OCI-LY7 (cell line): Measurements from ENCODE around the gene H6PD. TPM values are rescaled to one million over a fixed set of nuclear protein-coding genes. Genes with fewer than 3 reads are reported as not detected.
A peak's percentile ranks its signal among the peaks of the same experiment; 100 is the strongest.

ENCODE experiments used
- BruUV-seq: library from RNA; stranded (reverse); fragments of 400-500 nt; replicated peaks from 2 replicates; lab custom pipeline; 2021; lab: Mats Ljungman, UMichigan
- CTCF ChIA-PET: fragments of 300-600 bp; sonication (Branson Sonifier 250); formaldehyde crosslinking; loops from one replicate; lab custom pipeline; 2022; ENCODE audit warnings: antibody characterized with exemption; ENCODE audit not compliant: unreplicated experiment; lab: Charles Lee
- POLR2A ChIA-PET: fragments of 300-600 bp; sonication (Branson Sonifier 250); formaldehyde crosslinking; loops from one replicate; lab custom pipeline; 2022; ENCODE audit warnings: antibody characterized with exemption; lab: Charles Lee
- DNase-seq: peaks from one replicate; pipeline ENCODE4 v3.0.0-alpha.2; 2015; ENCODE audit warnings: low spot score
- H2AFZ ChIP-seq: fragments of 200-600 bp; sonication (generic), shearing (Covaris generic); 2 replicates; pipeline ENCODE4 v1.6.1; 2014; ENCODE audit warnings: mild to moderate bottlenecking, antibody characterized with exemption, low read length, moderate library complexity
- H3K27ac ChIP-seq: fragments of 200-600 bp; sonication (generic); 2 replicates; pipeline ENCODE4 v1.5.1; 2014; ENCODE audit warnings: mixed run types, low read depth, mild to moderate bottlenecking, moderate library complexity, low read length, inconsistent platforms; ENCODE audit not compliant: poor library complexity, severe bottlenecking
- H3K36me3 ChIP-seq: fragments of 200-600 bp; sonication (generic); 2 replicates; pipeline ENCODE4 v1.6.1; 2014; ENCODE audit warnings: mild to moderate bottlenecking, antibody characterized with exemption, low read length, moderate library complexity, mixed read lengths; ENCODE audit not compliant: insufficient read depth
- H3K4me1 ChIP-seq: fragments of 200-600 bp; sonication (generic); 2 replicates; pipeline ENCODE4 v1.5.1; 2014; ENCODE audit warnings: mild to moderate bottlenecking, low read length; ENCODE audit not compliant: insufficient read depth, poor library complexity, severe bottlenecking
- H3K4me2 ChIP-seq: fragments of 200-600 bp; sonication (generic); 2 replicates; pipeline ENCODE4 v1.6.1; 2014; ENCODE audit warnings: mild to moderate bottlenecking, low read length
- H3K4me3 ChIP-seq: fragments of 200-600 bp; sonication (generic); 2 replicates; pipeline ENCODE4 v1.5.1; 2014; ENCODE audit warnings: mild to moderate bottlenecking, low read depth, low read length; ENCODE audit not compliant: poor library complexity, severe bottlenecking
- H3K79me2 ChIP-seq: fragments of 200-600 bp; sonication (generic); 2 replicates; pipeline ENCODE4 v1.6.1; 2016; ENCODE audit warnings: low read depth, mild to moderate bottlenecking, low read length, moderate library complexity, mixed read lengths; ENCODE audit not compliant: insufficient read depth
- H3K9me2 ChIP-seq: fragments of 200-600 bp; sonication (generic); 2 replicates; pipeline ENCODE4 v1.6.1; 2016; ENCODE audit warnings: mild to moderate bottlenecking, low read length, mixed read lengths; ENCODE audit not compliant: insufficient read depth
- H3K9me3 ChIP-seq: fragments of 200-600 bp; sonication (generic); 2 replicates; pipeline ENCODE4 v1.6.1; 2014; ENCODE audit warnings: mild to moderate bottlenecking, mixed run types, low read length, mixed read lengths
- H4K20me1 ChIP-seq: fragments of 200-600 bp; sonication (generic); 2 replicates; pipeline ENCODE4 v1.6.1; 2014; ENCODE audit warnings: mild to moderate bottlenecking, antibody characterized with exemption, low read length, moderate library complexity, mixed read lengths; ENCODE audit not compliant: insufficient read depth
- CTCF ChIP-seq: fragments of 200-600 bp; sonication (generic); conservative IDR thresholded peaks from 2 replicates; pipeline ENCODE4 v1.5.1; 2014; ENCODE audit warnings: mild to moderate bottlenecking, antibody characterized with exemption, low read length, moderate library complexity, mixed read lengths
- EZH2phosphoT487 ChIP-seq: fragments of 200-600 bp; sonication (generic); IDR thresholded peaks from 2 replicates; pipeline ENCODE4 v1.6.1; 2018; ENCODE audit warnings: low read depth, borderline replicate concordance, mild to moderate bottlenecking, mixed run types, antibody characterized with exemption, low read length, moderate library complexity, mixed read lengths
- intact Hi-C: fragments of 100-400 bp; cut with micrococcal nuclease; formaldehyde crosslinking; loops from one replicate; pipeline ENCODE4 v1.10.0; 2022; ENCODE audit not compliant: unreplicated experiment
- total RNA-seq, 2 experiments: library from RNA; depleted of rRNA in 1 of 2; stranded (reverse); fragments of >200 nt in 1 of 2; shearing (Covaris generic) in 1 of 2; gene quantifications; 2 replicates each; pipeline ENCODE4 v1.2.3, GENCODE V29; 2014 to 2022

Gene H6PD
- total RNA-seq, 2 experiments from 2014 or later = 8.5 to 22.1 TPM

- BruUV-seq = no TSS peak
Measured at GRCh38 chr1:9293241-9293532, 58.6 kb downstream of the H6PD start.

GRCh38 chr1:9293533-9294404 is 59.2 kb downstream of the H6PD start:
- H3K27ac ChIP-seq = no peak overlapping the region
- peak; percentile 47 for DNase-seq
- no peaks in the 10 kb centered on the region for H3K36me3 ChIP-seq
- TF ChIP-seq EZH2phosphoT487 (no peak), CTCF (0 out of 2 replicates have a peak, but pooled peaks have one; percentile 7)
- CTCF ChIA-PET = no interaction called here
- H3K4me1 ChIP-seq = peaks cover 31% of the 10 kb centered on the region
- peak overlapping the region; percentile 80 for H3K4me2 ChIP-seq
- peaks cover 17% of the 10 kb centered on the region; the same call in 1 of the 2 replicates for H4K20me1 ChIP-seq
- intact Hi-C loops = loop anchor here (2.0 to 5.0 kb wide), 2 partner anchors 119 to 135 kb away; no protein-coding TSS in a partner anchor
- BruUV-seq = no TSS peak
- H3K9me3 ChIP-seq = no peaks in the 10 kb centered on the region
- peak overlapping the region; percentile 4; the same call in 1 of the 2 replicates for H2AFZ ChIP-seq
- POLR2A ChIA-PET = no interaction called here
- H3K79me2 ChIP-seq = peaks cover 26% of the 10 kb centered on the region; the same call in 1 of the 2 replicates
- no peaks in the 10 kb centered on the region for H3K9me2 ChIP-seq
- H3K4me3 ChIP-seq = peak overlapping the region; percentile 78

More at GRCh38 chr1:9293241-9293532, 58.6 kb downstream of the H6PD start:
- H3K4me3 ChIP-seq = peak overlapping the region; percentile 78
- no peak for DNase-seq
- peaks cover 24% of the 10 kb centered on the region; the same call in 1 of the 2 replicates for H3K79me2 ChIP-seq
- H2AFZ ChIP-seq = peak overlapping the region; percentile 4; the same call in 1 of the 2 replicates
- peak overlapping the region; percentile 80 for H3K4me2 ChIP-seq
- H3K36me3 ChIP-seq = no peaks in the 10 kb centered on the region
- peaks cover 31% of the 10 kb centered on the region for H3K4me1 ChIP-seq
- intact Hi-C loops = loop anchor here (2.0 to 5.0 kb wide), 2 partner anchors 119 to 136 kb away; no protein-coding TSS in a partner anchor
- no peak overlapping the region for H3K27ac ChIP-seq
- H3K9me2 ChIP-seq = no peaks in the 10 kb centered on the region
- H3K9me3 ChIP-seq = peaks cover 3% of the 10 kb centered on the region; the same call in 1 of the 2 replicates
- TF ChIP-seq CTCF = no peak
- TF ChIP-seq EZH2phosphoT487 = no peak
- CTCF ChIA-PET = no interaction called here
- H4K20me1 ChIP-seq = peaks cover 17% of the 10 kb centered on the region; the same call in 1 of the 2 replicates
- POLR2A ChIA-PET = no interaction called here

GRCh38 chr1:9294405-9294773 is 59.8 kb downstream of the H6PD start:
- CTCF ChIA-PET = no interaction called here
- POLR2A ChIA-PET = no interaction called here
- intact Hi-C loops = loop anchor here (5.0 kb wide), 1 partner anchor 118 kb away; no protein-coding TSS in a partner anchor

More at GRCh38 chr1:9294405-9294773, 59.8 kb downstream of the H6PD start:
- Histone ChIP-seq H3K4me2 (peak overlapping the region; percentile 80), H3K36me3 (no peaks in the 10 kb centered on the region), H3K9me3 (no peaks in the 10 kb centered on the region), H3K79me2 (peaks cover 26% of the 10 kb centered on the region; the same call in 1 of the 2 replicates), H3K27ac (no peak overlapping the region), H2AFZ (no peak overlapping the region), H3K9me2 (no peaks in the 10 kb centered on the region), H3K4me1 (peaks cover 31% of the 10 kb centered on the region), H4K20me1 (peaks cover 17% of the 10 kb centered on the region; the same call in 1 of the 2 replicates), H3K4me3 (peak overlapping the region; percentile 78)
- TF ChIP-seq CTCF (no peak), EZH2phosphoT487 (no peak)
- BruUV-seq = no TSS peak
- peak; percentile 38 for DNase-seq
